ENCODE measurements around the gene PRC1.

Gene PRC1

GRCh38 chr15:90994417-90995311 is at the start of gene PRC1:
TSS of gene PRC1 (minus strand) at chr15:90994535. CDS start at chr15:90994417, 118 bp downstream.
- Histone ChIP-seq H3K4me3 (ENCODE audit: low read length) (peak within 1 kb of the TSS; percentile 96), H3K27ac (ENCODE audit: low read depth, low read length) (peak within 1 kb of the TSS; percentile 80), H3K27me3 (ENCODE audit: control insufficient read depth, insufficient read depth, low read length) (no peaks in the 10 kb centered on the region), H3K36me3 (ENCODE audit: control insufficient read depth, insufficient read depth, low read length) (peaks cover 11% of the 10 kb centered on the region), H3K4me1 (ENCODE audit: control insufficient read depth, insufficient read depth, low read length) (peaks cover 4% of the 10 kb centered on the region), H3K9ac (ENCODE audit: low read length) (peak within 1 kb of the TSS; percentile 93)

GRCh38 chr15:91043202-91043874 is 49.0 kb upstream of the PRC1 start:
- Histone ChIP-seq H3K27me3 (ENCODE audit: control insufficient read depth, insufficient read depth, low read length) (peaks cover 2% of the 10 kb centered on the region), H3K4me1 (ENCODE audit: control insufficient read depth, insufficient read depth, low read length) (no peaks in the 10 kb centered on the region)

GRCh38 chr15:91040856-91041255 is 46.5 kb upstream of the PRC1 start:
- Histone ChIP-seq H3K4me3 (ENCODE audit: low read length) (no peak overlapping the region), H3K27me3 (ENCODE audit: control insufficient read depth, insufficient read depth, low read length) (peaks cover 6% of the 10 kb centered on the region)

More at GRCh38 chr15:91043202-91043874, 49.0 kb upstream of the PRC1 start:
- no peak overlapping the region for H3K27ac ChIP-seq (ENCODE audit: low read depth, low read length)
- H3K4me3 ChIP-seq (ENCODE audit: low read length) = no peak overlapping the region
- H3K36me3 ChIP-seq (ENCODE audit: control insufficient read depth, insufficient read depth, low read length) = no peaks in the 10 kb centered on the region
- H3K9ac ChIP-seq (ENCODE audit: low read length) = no peak overlapping the region

GRCh38 chr15:91039996-91040395 is 45.7 kb upstream of the PRC1 start:
- Histone ChIP-seq H3K27me3 (ENCODE audit: control insufficient read depth, insufficient read depth, low read length) (peaks cover 6% of the 10 kb centered on the region), H3K4me1 (ENCODE audit: control insufficient read depth, insufficient read depth, low read length) (no peaks in the 10 kb centered on the region), H3K9ac (ENCODE audit: low read length) (no peak overlapping the region), H3K36me3 (ENCODE audit: control insufficient read depth, insufficient read depth, low read length) (no peaks in the 10 kb centered on the region), H3K4me3 (ENCODE audit: low read length) (no peak overlapping the region), H3K27ac (ENCODE audit: low read depth, low read length) (no peak overlapping the region)

More at GRCh38 chr15:91040856-91041255, 46.5 kb upstream of the PRC1 start:
- Histone ChIP-seq H3K9ac (ENCODE audit: low read length) (no peak overlapping the region), H3K36me3 (ENCODE audit: control insufficient read depth, insufficient read depth, low read length) (no peaks in the 10 kb centered on the region), H3K4me1 (ENCODE audit: control insufficient read depth, insufficient read depth, low read length) (no peaks in the 10 kb centered on the region), H3K27ac (ENCODE audit: low read depth, low read length) (no peak overlapping the region)

GRCh38 chr15:91032919-91033803 is 38.8 kb upstream of the PRC1 start:
- H3K9ac ChIP-seq (ENCODE audit: low read length) = no peak overlapping the region
- H3K4me3 ChIP-seq (ENCODE audit: low read length) = no peak overlapping the region
- H3K4me1 ChIP-seq (ENCODE audit: control insufficient read depth, insufficient read depth, low read length) = no peaks in the 10 kb centered on the region
- no peaks in the 10 kb centered on the region for H3K36me3 ChIP-seq (ENCODE audit: control insufficient read depth, insufficient read depth, low read length)
- peaks cover 3% of the 10 kb centered on the region for H3K27me3 ChIP-seq (ENCODE audit: control insufficient read depth, insufficient read depth, low read length)
- no peak overlapping the region for H3K27ac ChIP-seq (ENCODE audit: low read depth, low read length)

GRCh38 chr15:91031796-91032195 is 37.5 kb upstream of the PRC1 start:
- H3K27me3 ChIP-seq (ENCODE audit: control insufficient read depth, insufficient read depth, low read length) = no peaks in the 10 kb centered on the region
- no peak overlapping the region for H3K4me3 ChIP-seq (ENCODE audit: low read length)
- no peak overlapping the region for H3K27ac ChIP-seq (ENCODE audit: low read depth, low read length)
- H3K36me3 ChIP-seq (ENCODE audit: control insufficient read depth, insufficient read depth, low read length) = no peaks in the 10 kb centered on the region
- no peaks in the 10 kb centered on the region for H3K4me1 ChIP-seq (ENCODE audit: control insufficient read depth, insufficient read depth, low read length)
- H3K9ac ChIP-seq (ENCODE audit: low read length) = no peak overlapping the region

GRCh38 chr15:91027677-91028076 is 33.3 kb upstream of the PRC1 start:
- Histone ChIP-seq H3K9ac (ENCODE audit: low read length) (no peak overlapping the region), H3K27me3 (ENCODE audit: control insufficient read depth, insufficient read depth, low read length) (no peaks in the 10 kb centered on the region), H3K36me3 (ENCODE audit: control insufficient read depth, insufficient read depth, low read length) (no peaks in the 10 kb centered on the region), H3K27ac (ENCODE audit: low read depth, low read length) (no peak overlapping the region), H3K4me1 (ENCODE audit: control insufficient read depth, insufficient read depth, low read length) (no peaks in the 10 kb centered on the region), H3K4me3 (ENCODE audit: low read length) (no peak overlapping the region)

GRCh38 chr15:91023720-91024119 is 29.4 kb upstream of the PRC1 start:
- H3K36me3 ChIP-seq (ENCODE audit: control insufficient read depth, insufficient read depth, low read length) = no peaks in the 10 kb centered on the region
- peaks cover 6% of the 10 kb centered on the region for H3K4me1 ChIP-seq (ENCODE audit: control insufficient read depth, insufficient read depth, low read length)
- no peak overlapping the region for H3K27ac ChIP-seq (ENCODE audit: low read depth, low read length)
- no peaks in the 10 kb centered on the region for H3K27me3 ChIP-seq (ENCODE audit: control insufficient read depth, insufficient read depth, low read length)
- H3K9ac ChIP-seq (ENCODE audit: low read length) = no peak overlapping the region
- no peak overlapping the region for H3K4me3 ChIP-seq (ENCODE audit: low read length)

GRCh38 chr15:91022832-91023129 is 28.4 kb upstream of the PRC1 start:
- peak overlapping the region; percentile 87 for H3K4me3 ChIP-seq (ENCODE audit: low read length)
- no peaks in the 10 kb centered on the region for H3K27me3 ChIP-seq (ENCODE audit: control insufficient read depth, insufficient read depth, low read length)
- peaks cover 6% of the 10 kb centered on the region for H3K4me1 ChIP-seq (ENCODE audit: control insufficient read depth, insufficient read depth, low read length)
- no peaks in the 10 kb centered on the region for H3K36me3 ChIP-seq (ENCODE audit: control insufficient read depth, insufficient read depth, low read length)
- no peak overlapping the region for H3K9ac ChIP-seq (ENCODE audit: low read length)
- H3K27ac ChIP-seq (ENCODE audit: low read depth, low read length) = no peak overlapping the region

- H3K4me1 ChIP-seq (ENCODE audit: control insufficient read depth, insufficient read depth, low read length) = peaks cover 6% of the 10 kb centered on the region
- H3K4me3 ChIP-seq (ENCODE audit: low read length) = peak within 1 kb of the TSS; percentile 87
- peak within 1 kb of the TSS; percentile 43 for H3K9ac ChIP-seq (ENCODE audit: low read length)
- H3K27ac ChIP-seq (ENCODE audit: low read depth, low read length) = peak within 1 kb of the TSS; percentile 55
- H3K36me3 ChIP-seq (ENCODE audit: control insufficient read depth, insufficient read depth, low read length) = no peaks in the 10 kb centered on the region
- H3K27me3 ChIP-seq (ENCODE audit: control insufficient read depth, insufficient read depth, low read length) = no peaks in the 10 kb centered on the region
These were observed 27.9 kb upstream of the PRC1 start, which contains the start of gene VPS33B for GRCh38 chr15:91022075-91022831. TSS of gene VPS33B (minus strand) at chr15:91022594. CDS start at chr15:91022249, 345 bp downstream.

GRCh38 chr15:91021516-91022074 is 27.3 kb upstream of the PRC1 start:
- Histone ChIP-seq H3K27me3 (ENCODE audit: control insufficient read depth, insufficient read depth, low read length) (no peaks in the 10 kb centered on the region), H3K27ac (ENCODE audit: low read depth, low read length) (peak overlapping the region; percentile 55), H3K9ac (ENCODE audit: low read length) (peak overlapping the region; percentile 43), H3K4me1 (ENCODE audit: control insufficient read depth, insufficient read depth, low read length) (peaks cover 6% of the 10 kb centered on the region), H3K36me3 (ENCODE audit: control insufficient read depth, insufficient read depth, low read length) (no peaks in the 10 kb centered on the region), H3K4me3 (ENCODE audit: low read length) (peak overlapping the region; percentile 87)

Data from rectal smooth muscle tissue (tissue), 1 donor.